Mononuclear cell (primary cell): ENCODE results near the gene KNDC1. TPM values are rescaled to one million over a fixed set of nuclear protein-coding genes. Genes with fewer than 3 reads are reported as not detected.

Source experiments
- H3K27me3 ChIP-seq: 2 replicates; pipeline ENCODE4 v1.6.0; 2011; ENCODE audit warnings: low read length, control low read depth; ENCODE audit not compliant: insufficient read depth
- H3K4me1 ChIP-seq: 2 replicates; pipeline ENCODE4 v1.5.1; 2011; ENCODE audit warnings: mild to moderate bottlenecking, low read length, control low read depth; ENCODE audit not compliant: insufficient read depth
- H3K4me3 ChIP-seq: 2 replicates; pipeline ENCODE4 v1.5.1; 2011; ENCODE audit warnings: mild to moderate bottlenecking, low read length, moderate library complexity
- H3K9me3 ChIP-seq: 2 replicates; pipeline ENCODE4 v1.5.1; 2011; ENCODE audit warnings: low read depth, mild to moderate bottlenecking, control low read depth, low read length
- total RNA-seq: library from RNA; depleted of rRNA; stranded (reverse); fragments of >200 nt; gene quantifications from one replicate; pipeline ENCODE4 v1.2.3, GENCODE V29; 2012

KNDC1 gene
- total RNA-seq, 1 donor, result 0.94 TPM

GRCh38 chr10:133183646-133184378 is 23.8 kb downstream of the KNDC1 start:
- H3K4me1 ChIP-seq, result no peaks in the 10 kb centered on the region
- H3K4me3 ChIP-seq, result no peak overlapping the region
- H3K27me3 ChIP-seq, result no peaks in the 10 kb centered on the region
- no peaks in the 10 kb centered on the region for H3K9me3 ChIP-seq

DNA sequence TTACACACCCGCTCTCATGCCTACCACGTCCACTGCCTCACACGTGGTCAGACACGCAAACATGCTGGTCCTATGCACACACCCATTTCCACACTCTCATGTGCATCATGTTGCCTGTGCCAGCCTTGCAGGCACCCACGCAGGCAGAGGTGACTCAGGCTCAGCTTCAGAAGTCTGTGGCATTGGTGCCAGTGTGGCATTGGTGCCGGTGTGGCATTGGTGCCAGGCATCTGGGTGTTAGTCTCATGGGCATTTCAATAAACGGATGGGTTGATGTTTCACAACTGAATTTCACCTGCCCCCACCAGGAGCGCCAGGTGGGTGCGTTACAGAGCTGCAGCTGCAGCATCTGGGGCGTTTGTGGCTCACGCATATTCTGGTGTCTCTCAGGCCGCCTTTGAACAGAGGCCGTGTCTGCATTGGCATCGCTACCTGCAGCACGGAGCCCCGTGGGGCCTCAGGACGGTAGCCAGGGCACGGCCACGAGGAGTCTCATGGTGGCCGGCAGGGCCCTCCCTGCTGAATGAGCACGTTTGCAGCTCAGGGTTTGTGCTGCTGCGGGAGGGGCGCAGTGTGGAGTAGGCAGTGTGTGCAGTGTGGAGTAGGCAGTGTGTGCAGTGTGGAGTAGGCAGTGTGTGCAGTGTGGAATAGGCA is 24.7 kb downstream of the KNDC1 start:
- Histone ChIP-seq H3K27me3 (no peaks in the 10 kb centered on the region), H3K4me3 (no peak overlapping the region), H3K9me3 (no peaks in the 10 kb centered on the region), H3K4me1 (no peaks in the 10 kb centered on the region)

GRCh38 chr10:133185421-133185820 is 25.4 kb downstream of the KNDC1 start:
- no peak overlapping the region for H3K4me3 ChIP-seq
- H3K9me3 ChIP-seq, result no peaks in the 10 kb centered on the region
- H3K4me1 ChIP-seq, result no peaks in the 10 kb centered on the region
- no peaks in the 10 kb centered on the region for H3K27me3 ChIP-seq

GRCh38 chr10:133185916-133186315 is 25.9 kb downstream of the KNDC1 start:
- H3K9me3 ChIP-seq, result no peaks in the 10 kb centered on the region
- H3K4me1 ChIP-seq, result no peaks in the 10 kb centered on the region
- H3K27me3 ChIP-seq, result no peaks in the 10 kb centered on the region
- H3K4me3 ChIP-seq, result no peak overlapping the region

GRCh38 chr10:133186416-133187090 is 26.5 kb downstream of the KNDC1 start:
- Histone ChIP-seq H3K4me3 (no peak overlapping the region), H3K9me3 (no peaks in the 10 kb centered on the region), H3K4me1 (no peaks in the 10 kb centered on the region), H3K27me3 (no peaks in the 10 kb centered on the region)

DNA sequence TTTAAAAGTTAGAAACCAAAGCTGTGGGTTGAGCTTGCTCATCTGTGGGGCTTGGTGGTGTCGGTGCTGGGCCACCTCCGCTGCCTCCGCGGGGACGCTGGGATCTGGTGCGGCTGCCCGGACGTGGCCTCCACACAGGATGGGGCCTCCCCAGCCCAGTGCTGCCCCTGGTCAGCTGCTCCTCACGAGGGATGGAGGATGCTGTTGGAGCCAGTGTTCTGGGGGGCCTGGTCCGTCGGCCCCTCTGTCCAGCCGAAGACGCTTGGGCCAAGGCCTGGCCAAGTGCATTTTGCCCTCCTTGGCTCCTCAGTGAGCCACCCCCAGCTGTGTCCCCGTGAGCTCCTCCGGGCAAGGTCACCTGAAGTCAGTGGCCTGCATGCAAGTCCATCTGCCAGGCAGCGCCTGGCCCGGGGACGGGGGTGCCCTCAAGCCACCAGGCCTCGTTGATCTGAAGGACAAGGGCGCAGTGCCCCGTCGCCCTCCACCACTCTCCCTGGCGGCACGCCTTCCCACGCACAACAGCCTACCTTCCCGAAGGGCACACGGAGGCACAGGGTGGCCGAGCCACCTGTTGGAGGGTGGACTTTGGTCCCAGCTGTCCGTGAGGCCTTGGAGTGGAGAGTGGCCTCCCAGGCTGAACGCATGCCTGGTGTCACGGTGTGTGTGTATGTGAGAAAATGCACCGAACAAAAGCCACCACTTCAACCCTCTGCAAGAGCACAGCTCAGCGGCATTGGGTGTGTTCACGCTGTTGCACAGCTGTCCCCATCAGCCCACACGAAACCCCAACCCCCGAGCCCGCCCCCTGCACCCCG is 27.3 kb downstream of the KNDC1 start:
- H3K4me1 ChIP-seq, result no peaks in the 10 kb centered on the region
- H3K27me3 ChIP-seq, result no peaks in the 10 kb centered on the region
- no peak overlapping the region for H3K4me3 ChIP-seq
- no peaks in the 10 kb centered on the region for H3K9me3 ChIP-seq

GRCh38 chr10:133187906-133188681 is 28.1 kb downstream of the KNDC1 start:
- Histone ChIP-seq H3K4me3 (no peak overlapping the region), H3K9me3 (no peaks in the 10 kb centered on the region), H3K4me1 (no peaks in the 10 kb centered on the region), H3K27me3 (no peaks in the 10 kb centered on the region)

DNA sequence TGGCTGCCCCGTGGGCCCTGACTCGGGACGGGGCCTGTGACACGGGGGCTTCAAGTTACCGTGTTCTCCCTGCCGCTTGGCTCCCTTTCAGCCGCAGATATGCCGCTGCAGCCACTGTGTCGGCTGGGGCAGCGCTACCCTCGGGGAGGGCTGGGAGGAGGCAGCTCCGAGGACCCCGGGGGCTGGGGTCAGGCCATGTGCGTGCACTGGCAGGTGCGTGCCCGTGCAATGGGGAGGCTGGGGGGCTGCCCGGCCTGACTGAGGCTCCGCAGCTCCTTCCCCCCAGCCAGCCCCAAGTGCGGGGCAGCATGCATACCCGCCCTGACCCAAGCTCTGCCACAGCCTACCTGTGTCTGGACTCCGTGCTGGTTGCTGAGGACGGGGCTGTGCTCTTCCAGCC is 29.2 kb downstream of the KNDC1 start:
- Histone ChIP-seq H3K4me1 (no peaks in the 10 kb centered on the region), H3K27me3 (no peaks in the 10 kb centered on the region), H3K9me3 (no peaks in the 10 kb centered on the region), H3K4me3 (no peak overlapping the region)

DNA sequence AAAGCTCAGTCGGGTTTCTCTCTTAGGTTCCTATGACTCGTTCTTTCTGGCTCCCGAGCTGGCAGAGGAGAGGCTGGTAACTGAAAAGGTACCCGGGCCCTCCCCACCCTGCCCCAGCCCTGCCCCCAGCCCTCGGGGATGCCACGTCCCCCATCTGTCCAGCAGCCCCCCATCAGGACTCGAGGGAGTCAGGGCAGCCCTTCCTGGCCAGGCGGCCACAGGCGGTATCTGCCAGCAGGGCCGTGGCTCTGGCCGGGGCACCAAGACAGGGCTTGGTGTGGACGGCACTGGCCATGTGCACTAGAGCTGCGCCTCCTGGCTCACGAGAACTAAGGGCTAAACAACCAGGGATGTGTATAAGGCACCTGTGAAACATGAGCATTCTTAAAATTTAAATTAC is 29.7 kb downstream of the KNDC1 start:
- no peaks in the 10 kb centered on the region for H3K27me3 ChIP-seq
- H3K9me3 ChIP-seq, result no peaks in the 10 kb centered on the region
- no peak overlapping the region for H3K4me3 ChIP-seq
- no peaks in the 10 kb centered on the region for H3K4me1 ChIP-seq

DNA sequence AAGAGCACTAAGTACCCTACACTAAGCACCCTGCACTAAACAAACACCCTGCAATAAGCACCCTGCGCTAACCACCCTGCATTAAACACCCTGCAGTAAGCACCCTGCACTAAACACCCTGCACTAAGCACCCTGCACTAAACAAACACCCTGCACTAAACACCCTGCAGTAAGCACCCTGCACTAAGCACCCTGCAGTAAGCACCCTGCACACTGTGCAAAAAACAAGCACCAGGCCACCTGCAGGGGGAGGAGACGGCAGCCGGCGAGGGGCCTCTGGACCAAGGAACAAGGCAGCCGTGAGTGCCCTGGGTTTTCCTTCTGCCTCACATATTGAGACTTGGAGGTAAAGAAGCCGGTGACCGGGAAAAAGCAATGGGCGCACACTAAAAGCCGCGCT is 30.2 kb downstream of the KNDC1 start:
- no peaks in the 10 kb centered on the region for H3K27me3 ChIP-seq
- H3K4me1 ChIP-seq, result no peaks in the 10 kb centered on the region
- H3K9me3 ChIP-seq, result no peaks in the 10 kb centered on the region
- H3K4me3 ChIP-seq, result no peak overlapping the region

DNA sequence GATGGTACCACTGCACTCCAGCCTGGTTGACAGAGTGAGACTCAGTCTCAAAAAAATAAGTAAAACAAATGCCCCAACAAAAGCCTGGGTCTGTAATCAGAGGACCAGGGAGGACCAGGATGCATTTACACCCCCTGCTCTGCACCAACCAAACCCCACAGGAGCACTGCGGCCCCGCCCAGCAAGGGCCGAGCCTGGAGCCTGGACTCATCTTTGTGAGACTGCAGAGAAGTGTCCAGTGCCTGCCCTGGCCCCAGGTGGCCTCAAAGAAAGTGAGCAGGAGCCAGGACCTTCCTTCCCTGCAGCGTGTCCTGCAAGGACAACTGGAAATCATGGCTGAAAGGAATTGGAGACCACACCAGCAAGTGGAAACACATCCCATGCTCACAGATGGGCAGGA is 31.6 kb downstream of the KNDC1 start:
- no peak overlapping the region for H3K4me3 ChIP-seq
- no peaks in the 10 kb centered on the region for H3K27me3 ChIP-seq
- H3K9me3 ChIP-seq, result no peaks in the 10 kb centered on the region
- no peaks in the 10 kb centered on the region for H3K4me1 ChIP-seq

DNA sequence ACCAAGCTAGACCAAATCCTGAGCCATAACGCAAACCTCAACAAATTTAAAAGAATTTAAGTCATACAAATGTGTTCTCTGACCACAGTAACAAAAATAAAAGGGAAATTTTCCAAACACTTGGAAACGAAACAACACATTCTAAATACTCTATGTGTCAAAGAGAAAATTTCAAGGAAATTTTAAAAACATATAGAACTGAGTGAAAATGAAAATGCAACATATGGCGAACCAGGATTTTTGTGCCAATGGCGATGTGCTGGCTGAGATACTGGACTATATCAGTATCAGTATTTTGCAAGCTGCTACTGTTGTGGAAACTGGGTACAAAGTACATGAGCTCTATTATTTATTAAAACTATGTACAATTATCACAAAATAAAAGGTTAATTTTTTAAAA is 34.1 kb downstream of the KNDC1 start:
- Histone ChIP-seq H3K9me3 (no peaks in the 10 kb centered on the region), H3K27me3 (no peaks in the 10 kb centered on the region)

DNA sequence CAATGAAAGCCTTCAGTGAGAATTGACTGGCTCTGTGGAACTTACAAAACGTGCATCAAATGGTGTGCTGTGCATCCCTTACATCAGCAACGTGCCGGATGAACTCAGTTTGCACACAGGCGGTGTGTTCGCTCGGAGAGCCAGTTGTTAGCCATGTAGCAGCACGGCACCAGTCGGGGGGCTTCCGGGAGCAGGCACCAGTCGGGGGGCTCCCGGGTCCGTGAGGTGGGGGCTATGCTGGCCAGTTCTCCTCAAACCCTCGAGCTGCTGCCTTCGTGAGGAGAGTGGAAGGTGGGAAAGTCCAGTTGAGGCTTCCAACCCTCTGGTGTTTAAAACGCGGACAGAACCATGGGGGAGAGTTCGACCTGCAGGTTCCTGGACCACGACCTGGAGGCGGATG is 35.1 kb downstream of the KNDC1 start:
- no peaks in the 10 kb centered on the region for H3K9me3 ChIP-seq
- no peak overlapping the region for H3K4me3 ChIP-seq
- H3K4me1 ChIP-seq, result no peaks in the 10 kb centered on the region
- H3K27me3 ChIP-seq, result no peaks in the 10 kb centered on the region

More for the DNA sequence above, 34.1 kb downstream of the KNDC1 start:
- Histone ChIP-seq H3K4me1 (no peaks in the 10 kb centered on the region), H3K4me3 (no peak overlapping the region)

- Histone ChIP-seq H3K9me3 (no peaks in the 10 kb centered on the region), H3K4me1 (no peaks in the 10 kb centered on the region), H3K27me3 (no peaks in the 10 kb centered on the region), H3K4me3 (no peak overlapping the region)
These were observed 35.6 kb downstream of the KNDC1 start for GRCh38 chr10:133195611-133196010.
